GM10266 (cell line): ENCODE data around the gene HERC3.

Source experiments
- DNase-seq: peaks from one replicate; pipeline ENCODE4 v3.0.0; 2012; ENCODE audit errors: extremely low spot score
- TF ChIP-seq, protein P1 (sequence below): IDR thresholded peaks from 2 replicates; pipeline ENCODE4 v1.5.1; 2012; ENCODE audit warnings: mild to moderate bottlenecking, low read depth; ENCODE audit not compliant: control insufficient read depth, insufficient read depth; ENCODE audit errors: missing control alignments

The HERC3 gene

DNA sequence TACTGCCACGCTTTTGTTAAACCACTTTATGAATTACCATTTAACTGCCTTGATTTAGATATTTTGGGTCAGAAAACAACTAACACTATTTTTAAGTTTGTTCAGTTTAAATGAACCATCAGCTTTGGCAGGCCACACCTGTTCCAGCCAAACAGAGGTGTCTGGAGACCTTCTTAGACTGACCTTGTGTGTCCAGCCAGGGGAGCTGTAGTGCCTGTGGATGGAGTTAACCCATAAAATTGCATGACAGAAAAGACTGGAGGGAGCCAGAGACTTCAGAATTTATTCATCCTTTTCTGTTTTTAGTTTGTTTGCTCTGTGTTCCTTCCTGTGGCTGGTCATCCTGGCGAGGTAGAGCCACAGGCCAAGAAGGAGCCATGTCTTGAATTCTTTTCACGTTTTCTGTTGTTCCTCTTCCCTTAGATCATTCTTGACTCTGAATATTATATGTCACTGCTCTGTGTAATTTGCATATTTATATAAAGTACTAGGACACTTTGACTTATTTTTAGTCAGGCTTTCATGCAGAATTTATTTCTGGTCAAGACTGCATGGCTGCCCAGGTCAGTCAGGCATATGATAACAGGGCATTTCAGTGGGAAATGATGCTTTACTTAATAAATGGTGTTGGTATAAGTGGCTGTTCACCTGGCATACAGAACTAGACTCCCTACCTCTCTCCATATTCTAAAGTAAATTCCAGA lies 26.7 kb downstream of the HERC3 start:
- TF ChIP-seq, protein P1, sequence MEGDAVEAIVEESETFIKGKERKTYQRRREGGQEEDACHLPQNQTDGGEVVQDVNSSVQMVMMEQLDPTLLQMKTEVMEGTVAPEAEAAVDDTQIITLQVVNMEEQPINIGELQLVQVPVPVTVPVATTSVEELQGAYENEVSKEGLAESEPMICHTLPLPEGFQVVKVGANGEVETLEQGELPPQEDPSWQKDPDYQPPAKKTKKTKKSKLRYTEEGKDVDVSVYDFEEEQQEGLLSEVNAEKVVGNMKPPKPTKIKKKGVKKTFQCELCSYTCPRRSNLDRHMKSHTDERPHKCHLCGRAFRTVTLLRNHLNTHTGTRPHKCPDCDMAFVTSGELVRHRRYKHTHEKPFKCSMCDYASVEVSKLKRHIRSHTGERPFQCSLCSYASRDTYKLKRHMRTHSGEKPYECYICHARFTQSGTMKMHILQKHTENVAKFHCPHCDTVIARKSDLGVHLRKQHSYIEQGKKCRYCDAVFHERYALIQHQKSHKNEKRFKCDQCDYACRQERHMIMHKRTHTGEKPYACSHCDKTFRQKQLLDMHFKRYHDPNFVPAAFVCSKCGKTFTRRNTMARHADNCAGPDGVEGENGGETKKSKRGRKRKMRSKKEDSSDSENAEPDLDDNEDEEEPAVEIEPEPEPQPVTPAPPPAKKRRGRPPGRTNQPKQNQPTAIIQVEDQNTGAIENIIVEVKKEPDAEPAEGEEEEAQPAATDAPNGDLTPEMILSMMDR, result no peak

DNA sequence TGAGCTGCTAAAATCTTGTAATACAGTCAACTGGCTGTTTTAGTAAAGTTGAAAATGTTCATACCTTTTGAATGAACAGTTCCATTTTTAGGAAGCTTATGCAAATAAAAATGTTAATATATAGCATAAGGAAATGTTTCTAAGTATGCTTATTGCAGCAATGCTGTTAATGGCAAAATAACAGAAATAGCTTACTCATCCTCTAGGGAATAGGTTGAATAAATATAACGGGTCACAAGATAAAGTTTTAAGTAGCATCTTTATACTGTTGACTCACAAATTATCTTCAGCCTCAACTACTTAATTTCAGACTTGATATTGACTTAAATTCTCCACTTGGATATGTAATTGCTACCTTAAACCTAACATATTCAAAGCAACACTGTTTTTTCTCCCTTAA lies 27.7 kb downstream of the HERC3 start:
- DNase-seq, result no peak

More for the DNA sequence above, 26.7 kb downstream of the HERC3 start:
- DNase-seq, result no peak

DNA sequence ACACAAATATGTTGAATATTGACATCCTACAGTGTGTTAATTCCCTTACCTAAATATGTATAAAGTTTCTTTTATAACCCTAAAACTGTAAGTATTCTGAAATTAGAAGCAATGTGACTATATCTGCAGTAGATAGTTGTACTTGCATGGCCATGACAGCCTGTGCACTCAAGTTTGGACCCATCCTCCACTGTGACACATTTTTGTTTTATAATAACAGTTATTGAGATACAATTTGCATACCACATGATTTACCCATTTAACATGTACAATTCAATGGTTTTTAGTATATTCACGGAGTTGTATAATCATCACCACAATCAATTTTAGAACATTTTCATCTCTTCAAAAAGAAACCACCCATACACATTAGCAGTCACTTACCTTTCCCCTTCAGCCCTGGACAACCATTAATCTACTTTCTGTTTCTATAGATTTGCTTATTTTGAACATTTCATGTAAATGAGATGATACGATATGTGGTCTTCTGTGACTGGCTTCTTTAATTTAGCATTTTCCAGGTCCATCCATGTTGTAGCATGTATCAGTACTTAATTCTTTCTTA lies 29.6 kb downstream of the HERC3 start:
- DNase-seq, result no peak
- TF ChIP-seq, protein P1, result no peak

More for the DNA sequence above, 27.7 kb downstream of the HERC3 start:
- TF ChIP-seq, protein P1, result no peak

DNA sequence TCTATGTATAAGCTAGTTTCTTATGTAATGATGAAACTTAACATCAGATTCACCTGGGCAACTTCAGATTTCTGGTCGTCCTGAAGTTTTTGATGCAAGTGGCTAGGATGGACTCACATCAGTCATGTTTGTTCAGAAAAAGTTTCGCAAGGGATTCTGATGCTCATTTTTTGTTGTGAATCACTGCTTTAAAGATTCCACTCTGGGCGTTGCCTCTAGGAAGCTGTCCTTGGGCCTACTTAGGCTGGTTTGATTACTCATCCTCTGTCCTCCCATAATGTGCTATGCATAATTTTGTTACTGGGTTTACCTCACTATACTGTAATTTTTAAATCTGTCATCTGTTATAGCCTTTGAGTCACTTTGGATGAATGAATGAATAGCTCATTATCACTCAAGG lies 30.8 kb downstream of the HERC3 start:
- TF ChIP-seq, protein P1, result no peak
- no peak for DNase-seq

DNA sequence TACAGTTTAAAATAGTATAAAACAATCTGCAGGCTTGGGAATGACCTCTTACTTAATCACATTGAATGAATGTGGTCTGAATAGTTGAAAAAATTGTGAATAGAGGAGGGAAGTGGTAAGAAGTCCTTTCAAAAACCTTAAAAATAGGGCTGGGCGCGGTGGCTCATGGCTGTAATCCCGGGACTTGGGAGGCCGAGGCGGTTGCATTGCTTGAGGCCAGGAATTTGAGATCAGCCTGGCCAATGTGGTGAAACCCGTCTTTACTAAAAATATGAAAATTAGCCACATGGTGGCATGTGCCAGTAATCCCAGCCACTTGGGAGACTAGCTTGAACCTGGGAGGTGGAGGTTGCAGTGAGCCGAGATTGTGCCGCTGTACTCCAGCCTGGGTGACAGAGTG lies 36.5 kb downstream of the HERC3 start:
- no peak for DNase-seq
- TF ChIP-seq, protein P1, result no peak

DNA sequence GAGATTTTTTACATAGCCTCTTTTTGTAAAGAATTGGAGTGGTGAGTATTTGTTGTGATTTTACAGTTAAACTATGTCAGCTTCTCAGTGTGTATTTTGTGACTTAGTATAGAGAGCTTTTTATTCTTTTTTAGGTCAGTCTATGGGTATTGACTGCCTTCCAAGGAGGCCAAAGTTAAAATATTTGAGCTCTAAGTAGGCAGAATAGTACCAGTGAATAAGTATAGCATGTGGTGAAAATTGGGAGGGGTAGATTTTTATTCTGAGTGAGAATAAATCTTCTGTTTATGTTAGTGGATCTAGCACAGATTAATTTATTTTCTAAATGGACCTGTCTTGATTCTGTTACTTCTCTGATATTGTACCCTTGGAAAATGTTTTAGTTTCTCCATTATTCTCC lies 37.5 kb downstream of the HERC3 start:
- no peak for DNase-seq
- TF ChIP-seq, protein P1, result no peak

DNA sequence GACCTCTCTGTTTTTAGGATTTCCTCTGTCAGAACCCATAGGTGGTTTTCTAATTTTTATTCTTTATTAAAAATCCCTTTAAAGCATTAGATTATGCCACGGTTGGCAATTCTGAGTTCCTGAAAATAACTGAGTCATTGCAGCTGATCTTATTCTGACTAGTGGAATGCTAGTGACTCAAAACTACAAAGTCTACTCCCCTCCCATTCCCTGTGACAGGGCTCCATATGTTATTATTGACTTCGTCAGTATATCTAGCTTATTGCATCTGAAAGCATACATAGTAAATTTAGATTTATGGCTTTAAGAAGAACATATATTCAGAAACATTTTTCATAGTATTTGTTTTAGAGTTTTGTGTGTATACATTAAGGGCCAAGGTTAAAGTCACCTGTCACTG lies 38.5 kb downstream of the HERC3 start:
- no peak for DNase-seq
- TF ChIP-seq, protein P1, result no peak
